AG04450 (cell line): Measurements from ENCODE around the gene FBXO41. TPM values are rescaled to one million over a fixed set of nuclear protein-coding genes. Genes with fewer than 3 reads are reported as not detected.
"Not testable (repeated sequence)": the region's sequence is repeated elsewhere in the genome, so short reads cannot be mapped to it uniquely, and the experiment has no call there.

ENCODE experiments used
- CTCF ChIA-PET: fragments of 300-600, 350-600 bp; formaldehyde crosslinking; extraction: SDS; loops from one replicate; lab custom pipeline; 2022; ENCODE audit warnings: antibody characterized with exemption, inconsistent platforms; lab: Charles Lee
- POLR2A ChIA-PET: fragments of 350-600 bp; formaldehyde crosslinking; extraction: SDS; loops from one replicate; lab custom pipeline; 2021; ENCODE audit warnings: antibody characterized with exemption, inconsistent platforms; lab: Yijun Ruan, JAX
- DNase-seq: peaks from one replicate; pipeline ENCODE4 v3.0.0-alpha.2; 2011; ENCODE audit warnings: low read depth, low spot score
- H3K27ac ChIP-seq: one replicate; pipeline ENCODE4 v1.5.1; 2012; ENCODE audit warnings: low read depth, low read length, control low read depth
- H3K27me3 ChIP-seq: one replicate; pipeline ENCODE4 v1.6.0; 2012; ENCODE audit warnings: low read length; ENCODE audit not compliant: control insufficient read depth, insufficient read depth
- H3K4me3 ChIP-seq: 2 replicates; pipeline ENCODE4 v1.5.1; 2011; ENCODE audit warnings: mild to moderate bottlenecking, low read depth, low read length, control low read depth
- H3K9me3 ChIP-seq: 2 replicates; pipeline ENCODE4 v1.5.1; 2012; ENCODE audit warnings: low read length; ENCODE audit not compliant: control insufficient read depth, insufficient read depth
- CTCF ChIP-seq: IDR thresholded peaks from 2 replicates; pipeline ENCODE4 v1.5.1; 2011; ENCODE audit warnings: low read depth, low read length, control low read depth, inconsistent platforms
- polyA plus RNA-seq: library from polyadenylated mRNA; depleted of rRNA; stranded (reverse); fragments of >200 nt; gene quantifications from 2 replicates; pipeline ENCODE4 v1.2.3, GENCODE V29; 2011

FBXO41 gene
- polyA plus RNA-seq, 1 experiment = 2.5 TPM

- H3K4me3 ChIP-seq = no peak overlapping the region
- H3K9me3 ChIP-seq = no peaks in the 10 kb centered on the region; the same call in 1 of the 2 replicates
- POLR2A ChIA-PET = no interaction called here
- no peak for DNase-seq
- no peak for TF ChIP-seq CTCF
- CTCF ChIA-PET = no interaction called here
- no peak overlapping the region for H3K27ac ChIP-seq
- H3K27me3 ChIP-seq = peaks cover 23% of the 10 kb centered on the region
Measured at GRCh38 chr2:73265298-73266060, 18.8 kb downstream of the FBXO41 start.

GRCh38 chr2:73264783-73265182, 19.5 kb downstream of the FBXO41 start:
- TF ChIP-seq CTCF = no peak
- H3K27me3 ChIP-seq = peaks cover 16% of the 10 kb centered on the region
- H3K9me3 ChIP-seq = no peaks in the 10 kb centered on the region; the same call in 1 of the 2 replicates
- DNase-seq = no peak
- POLR2A ChIA-PET = no interaction called here
- H3K27ac ChIP-seq = no peak overlapping the region
- no peak overlapping the region for H3K4me3 ChIP-seq
- CTCF ChIA-PET = no interaction called here

- H3K9me3 ChIP-seq = no peaks in the 10 kb centered on the region; the same call in 1 of the 2 replicates
- no peak for DNase-seq
- POLR2A ChIA-PET = no interaction called here
- CTCF ChIA-PET = no interaction called here
- no peak overlapping the region for H3K27ac ChIP-seq
- H3K27me3 ChIP-seq = peaks cover 13% of the 10 kb centered on the region
- H3K4me3 ChIP-seq = no peak overlapping the region
- TF ChIP-seq CTCF = no peak
Measured at GRCh38 chr2:73264332-73264606, 20.0 kb downstream of the FBXO41 start.

- H3K9me3 ChIP-seq = no peaks in the 10 kb centered on the region; the same call in 1 of the 2 replicates
- ChIA-PET CTCF (interaction anchor here (1.1 kb wide), 1 partner anchor 50 kb away, joined by 3 read pairs; the partner anchor contains the start of gene SMYD5), POLR2A (no interaction called here)
- H3K27ac ChIP-seq = no peak overlapping the region
- DNase-seq = no peak
- H3K4me3 ChIP-seq = no peak overlapping the region
- no peak for TF ChIP-seq CTCF
- H3K27me3 ChIP-seq = peaks cover 12% of the 10 kb centered on the region
Measured at GRCh38 chr2:73263540-73264331, 20.5 kb downstream of the FBXO41 start.

- DNase-seq, H3K4me3 ChIP-seq, H3K9me3 ChIP-seq, H3K27me3 ChIP-seq, H3K27ac ChIP-seq, POLR2A ChIA-PET: not testable (repeated sequence)
- CTCF ChIA-PET = interaction anchor here (1.1 kb wide), 1 partner anchor 49 kb away, joined by 3 read pairs; the partner anchor contains the start of gene SMYD5
Measured at GRCh38 chr2:73262691-73263429, 21.4 kb downstream of the FBXO41 start.
